ENCODE measurements around the gene SUGCT.

The SUGCT gene

GRCh38 chr7:40842641-40843040, 707.8 kb downstream of the SUGCT start:
- no peak for DNase-seq (ENCODE audit: low read depth)
- no peak overlapping the region for H3K4me3 ChIP-seq (ENCODE audit: low read depth, low read length)
- TF ChIP-seq CTCF (conservative IDR thresholded peaks at IDR 0.05; ENCODE audit: low read depth, low read length) = no peak

- DNase-seq (ENCODE audit: low read depth) = peak; percentile 44
- H3K4me3 ChIP-seq (ENCODE audit: low read depth, low read length) = no peak overlapping the region
- TF ChIP-seq CTCF (conservative IDR thresholded peaks at IDR 0.05; ENCODE audit: low read depth, low read length) = no peak
Measured at GRCh38 chr7:40843338-40843985, 708.7 kb downstream of the SUGCT start.

- no peak overlapping the region for H3K4me3 ChIP-seq (ENCODE audit: low read depth, low read length)
- no peak for DNase-seq (ENCODE audit: low read depth)
- TF ChIP-seq CTCF (conservative IDR thresholded peaks at IDR 0.05; ENCODE audit: low read depth, low read length) = no peak
Measured at GRCh38 chr7:40845943-40846342, 711.1 kb downstream of the SUGCT start.

DNA sequence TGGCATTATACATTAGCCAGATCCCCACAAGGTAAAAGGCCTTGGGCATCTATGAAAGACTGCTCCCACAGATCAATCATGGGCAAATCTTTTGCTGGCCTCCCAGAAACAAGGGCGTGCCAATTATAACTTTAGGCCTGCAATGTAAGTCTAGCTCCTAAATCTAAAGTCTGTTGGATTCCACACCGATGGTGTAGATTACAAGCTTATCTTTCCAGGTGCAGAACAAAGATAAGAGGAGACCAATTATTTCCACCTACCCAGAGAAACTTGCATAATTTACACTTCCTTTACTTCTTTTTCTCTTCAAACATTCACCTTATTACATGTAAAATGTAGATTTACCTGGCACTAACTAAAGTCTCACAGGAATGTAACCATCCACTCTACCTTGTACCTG, 713.1 kb downstream of the SUGCT start:
- no peak for TF ChIP-seq CTCF (conservative IDR thresholded peaks at IDR 0.05; ENCODE audit: low read depth, low read length)
- H3K4me3 ChIP-seq (ENCODE audit: low read depth, low read length) = no peak overlapping the region

DNA sequence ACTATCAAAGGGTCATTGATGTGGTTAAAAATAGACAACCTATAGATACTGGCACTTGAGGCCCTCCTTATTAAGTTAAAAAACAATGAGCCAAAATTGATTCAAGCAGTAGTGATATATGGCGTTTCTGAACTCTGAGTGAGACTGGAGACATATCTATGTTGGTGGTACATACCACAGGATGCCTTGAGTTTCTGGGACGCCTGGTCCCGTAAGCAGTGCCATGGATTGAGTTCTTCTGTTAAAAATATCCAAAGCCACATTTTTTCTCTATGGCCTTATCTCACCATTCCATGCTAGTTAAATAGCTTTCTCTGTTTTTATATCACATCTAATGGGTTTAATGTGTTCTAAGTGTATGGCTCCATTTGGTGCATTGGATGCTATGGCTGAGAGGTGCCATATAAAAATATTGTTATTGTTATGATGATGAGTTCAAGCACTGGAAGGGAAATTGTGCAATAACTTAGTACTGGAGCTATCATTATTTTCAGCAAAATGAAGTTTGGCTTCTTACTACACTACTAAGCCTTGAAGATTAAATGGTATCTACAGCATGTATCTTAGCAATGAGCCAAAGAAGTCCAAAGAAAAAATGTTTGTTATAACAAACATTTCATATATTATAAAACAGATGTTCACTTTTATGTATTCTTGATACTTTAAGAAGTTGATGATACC, 713.9 kb downstream of the SUGCT start:
- TF ChIP-seq CTCF (conservative IDR thresholded peaks at IDR 0.05; ENCODE audit: low read depth, low read length) = no peak
- no peak for DNase-seq (ENCODE audit: low read depth)

More for the DNA sequence above, 713.1 kb downstream of the SUGCT start:
- no peak for DNase-seq (ENCODE audit: low read depth)

DNA sequence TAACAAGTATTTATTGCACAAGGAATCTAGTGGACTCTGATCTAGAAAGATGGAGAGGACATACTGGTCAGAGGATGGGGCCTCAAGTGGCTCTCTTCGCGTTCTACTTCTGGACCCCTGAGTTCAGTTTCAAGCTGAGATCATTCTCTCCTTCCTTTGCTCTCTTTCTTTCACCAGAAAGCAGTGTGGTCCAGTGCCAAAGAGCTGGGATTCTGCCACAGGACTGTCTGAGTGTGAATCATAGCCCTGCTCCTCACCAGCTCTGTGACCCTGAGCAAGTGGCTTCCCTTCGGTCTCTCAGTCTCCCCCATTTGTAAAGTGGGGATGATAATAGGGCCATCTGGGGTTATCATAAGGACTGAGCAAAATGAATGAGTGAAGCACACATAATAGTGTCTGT, 715.2 kb downstream of the SUGCT start:
- no peak overlapping the region for H3K4me3 ChIP-seq (ENCODE audit: low read depth, low read length)
- no peak for DNase-seq (ENCODE audit: low read depth)
- no peak for TF ChIP-seq CTCF (conservative IDR thresholded peaks at IDR 0.05; ENCODE audit: low read depth, low read length)

More for the DNA sequence above, 713.9 kb downstream of the SUGCT start:
- no peak overlapping the region for H3K4me3 ChIP-seq (ENCODE audit: low read depth, low read length)

- TF ChIP-seq CTCF (conservative IDR thresholded peaks at IDR 0.05; ENCODE audit: low read depth, low read length) = no peak
- no peak for DNase-seq (ENCODE audit: low read depth)
- H3K4me3 ChIP-seq (ENCODE audit: low read depth, low read length) = no peak overlapping the region
Measured at GRCh38 chr7:40851001-40851400, 716.2 kb downstream of the SUGCT start.

Measured in choroid plexus epithelial cell (primary cell).